ENCODE results near the gene PPTC7.
A peak's percentile ranks its signal among the peaks of the same experiment; 100 is the strongest.
"Not testable (repeated sequence)": the region's sequence is repeated elsewhere in the genome, so short reads cannot be mapped to it uniquely, and the experiment has no call there.

PPTC7 gene

DNA sequence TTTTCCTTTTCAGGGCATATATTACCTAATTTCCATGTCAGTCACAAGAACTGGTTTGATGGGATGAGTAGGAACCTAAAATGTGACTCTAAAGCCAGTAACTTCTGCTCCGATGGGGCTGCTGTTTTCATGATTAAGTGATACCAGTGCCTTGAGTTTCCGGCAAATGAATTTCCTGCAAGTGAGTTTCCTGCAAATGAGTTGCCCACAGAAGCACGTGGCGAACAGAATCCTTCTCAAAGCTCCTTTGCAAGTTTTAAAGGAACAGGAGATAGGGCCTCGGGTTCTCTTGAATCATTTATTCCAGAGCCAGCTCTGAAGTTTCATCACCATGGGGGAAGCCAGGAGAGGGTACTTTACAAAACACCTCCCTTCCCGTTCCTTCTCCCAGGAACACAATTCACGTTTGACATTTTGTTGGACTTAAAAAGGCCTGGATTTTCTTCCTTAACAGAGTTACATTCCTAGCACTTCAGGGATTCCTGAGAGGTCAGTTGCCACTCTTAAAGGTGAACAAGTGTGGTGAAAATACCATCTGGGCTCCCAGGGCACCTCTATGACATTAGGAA is 2.2 kb upstream of the PPTC7 start:
- DNase-seq, result no peak

DNA sequence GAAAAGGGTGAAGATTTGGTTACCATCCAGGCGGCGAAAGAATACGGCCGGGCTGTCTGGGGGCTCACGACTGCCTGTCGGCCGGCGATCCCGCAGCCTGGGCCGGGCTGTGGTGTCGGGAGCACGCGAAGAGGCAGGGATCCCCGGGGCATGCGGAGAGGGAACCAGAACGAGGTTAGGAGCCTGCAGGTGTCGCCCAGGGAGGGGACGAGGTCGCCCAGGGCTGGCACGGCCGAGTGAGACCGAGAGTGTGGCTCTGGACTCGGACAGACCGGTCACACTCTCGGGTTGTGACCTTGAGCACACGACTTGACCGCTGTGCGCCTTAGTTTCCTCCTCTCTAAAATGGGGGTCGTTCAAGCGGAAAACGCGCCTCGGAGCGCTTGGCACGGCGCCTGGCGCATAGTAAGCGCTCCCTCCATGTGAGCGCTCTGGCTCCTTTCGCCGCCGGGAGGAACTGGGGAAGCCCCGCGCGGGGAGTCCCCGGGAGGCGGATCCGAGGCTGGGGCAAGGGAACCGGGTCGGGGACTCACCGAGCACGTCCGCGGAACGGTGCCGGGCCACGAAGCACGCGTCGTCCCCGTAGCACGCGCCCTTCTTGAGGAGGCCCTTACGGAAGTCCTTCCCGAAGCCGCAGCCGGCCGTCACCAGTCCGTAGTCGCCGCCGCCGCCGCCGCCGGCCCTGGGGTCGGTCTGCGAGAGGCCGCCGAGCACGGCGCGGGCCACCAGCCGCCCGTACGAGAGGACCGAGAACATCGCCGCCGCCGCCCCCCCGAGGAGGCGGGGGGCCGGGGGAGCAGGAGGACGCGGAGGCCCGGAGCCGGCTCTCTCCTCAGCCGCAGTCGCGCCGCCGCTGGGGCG is 612 bp downstream of the PPTC7 start:
- DNase-seq, result no peak

DNA sequence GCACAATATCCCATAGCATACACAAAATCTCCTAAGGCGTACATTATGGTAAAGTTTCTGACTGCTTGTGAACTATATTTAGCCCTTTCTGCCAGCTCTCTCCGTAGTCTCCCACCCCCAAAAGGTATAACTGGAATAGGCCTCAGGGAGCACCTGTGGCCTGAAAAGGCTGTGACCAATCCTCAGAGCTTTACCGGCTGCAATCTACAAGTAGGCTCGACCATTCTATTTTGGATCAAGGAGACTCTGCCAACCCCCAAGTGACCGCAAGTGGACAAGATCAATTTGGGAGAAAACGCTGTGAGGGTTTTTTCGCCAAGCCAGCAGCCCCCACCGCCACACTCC is 1.2 kb downstream of the PPTC7 start:
- no peak for DNase-seq

DNA sequence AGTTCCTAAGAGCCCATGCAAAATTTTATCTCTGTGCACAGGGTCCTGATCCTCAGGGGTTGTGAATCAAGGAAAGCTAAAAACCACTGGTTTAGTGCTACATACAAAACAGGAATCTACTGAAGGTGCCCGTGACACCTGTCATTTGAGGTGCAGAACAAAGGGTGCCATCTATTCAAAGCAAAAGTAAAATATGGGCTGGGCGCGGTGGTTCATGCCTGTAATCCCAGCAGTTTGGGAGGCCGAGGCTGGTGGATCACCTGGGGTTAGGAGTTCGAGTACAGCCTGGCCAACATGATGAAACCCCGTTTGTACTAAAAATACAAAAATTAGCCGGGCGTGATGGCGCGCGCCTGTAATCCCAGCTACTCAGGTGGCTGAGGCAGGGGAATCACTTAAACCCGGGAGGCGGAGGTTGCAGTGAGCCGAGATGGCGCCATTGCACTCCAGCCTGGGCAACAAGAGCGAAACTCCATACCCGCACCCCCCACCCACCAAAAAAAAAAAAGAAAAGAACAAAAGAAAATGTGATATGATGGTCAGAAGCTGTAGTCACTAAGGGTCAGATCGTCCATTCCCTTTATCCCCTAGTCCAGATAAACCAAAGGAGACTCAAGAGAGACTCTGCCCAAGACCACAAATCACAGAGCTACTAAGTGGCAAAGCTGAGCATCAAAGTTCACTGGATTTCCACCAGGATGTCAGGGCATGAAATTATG is 3.4 kb downstream of the PPTC7 start:
- DNase-seq, result no peak

DNA sequence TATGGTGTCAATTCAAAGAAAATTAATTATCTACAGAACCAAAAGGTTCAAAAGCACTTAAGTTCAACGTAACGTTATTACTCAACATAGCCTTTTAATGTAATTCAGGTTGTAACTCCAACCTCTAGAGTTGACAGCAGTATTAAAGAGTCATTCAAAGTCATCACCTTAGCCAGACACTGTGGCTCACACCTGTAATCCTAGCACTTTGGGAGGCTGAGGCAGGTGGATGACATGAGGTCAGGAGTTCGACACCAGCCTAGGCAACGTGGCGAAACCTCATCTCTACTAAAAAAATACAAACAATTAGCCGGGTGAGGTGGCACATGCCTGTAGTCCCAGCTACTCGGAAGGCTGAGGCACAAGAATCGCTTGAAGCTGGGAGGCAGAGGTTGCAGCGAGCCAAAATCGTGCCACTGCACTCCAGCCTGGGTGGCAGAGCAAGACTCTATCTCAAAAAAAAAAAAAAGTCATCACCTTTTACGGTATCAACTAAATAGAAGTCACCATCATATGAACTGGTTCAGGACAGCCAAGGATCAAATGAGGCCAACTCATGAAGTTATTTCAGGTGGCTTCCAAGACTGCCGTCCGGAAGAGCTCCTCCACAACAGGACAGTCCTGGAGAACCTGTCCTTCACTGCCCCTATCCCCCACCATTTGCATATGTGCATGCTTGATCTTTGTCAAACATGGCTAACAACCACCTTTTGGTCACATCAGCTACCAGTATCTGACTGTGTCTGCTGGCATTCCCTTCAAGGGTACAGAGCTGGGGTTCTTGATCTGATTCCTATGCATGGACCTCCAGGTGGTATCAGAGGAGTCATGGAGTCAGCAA is 4.2 kb downstream of the PPTC7 start:
- DNase-seq, result no peak

DNA sequence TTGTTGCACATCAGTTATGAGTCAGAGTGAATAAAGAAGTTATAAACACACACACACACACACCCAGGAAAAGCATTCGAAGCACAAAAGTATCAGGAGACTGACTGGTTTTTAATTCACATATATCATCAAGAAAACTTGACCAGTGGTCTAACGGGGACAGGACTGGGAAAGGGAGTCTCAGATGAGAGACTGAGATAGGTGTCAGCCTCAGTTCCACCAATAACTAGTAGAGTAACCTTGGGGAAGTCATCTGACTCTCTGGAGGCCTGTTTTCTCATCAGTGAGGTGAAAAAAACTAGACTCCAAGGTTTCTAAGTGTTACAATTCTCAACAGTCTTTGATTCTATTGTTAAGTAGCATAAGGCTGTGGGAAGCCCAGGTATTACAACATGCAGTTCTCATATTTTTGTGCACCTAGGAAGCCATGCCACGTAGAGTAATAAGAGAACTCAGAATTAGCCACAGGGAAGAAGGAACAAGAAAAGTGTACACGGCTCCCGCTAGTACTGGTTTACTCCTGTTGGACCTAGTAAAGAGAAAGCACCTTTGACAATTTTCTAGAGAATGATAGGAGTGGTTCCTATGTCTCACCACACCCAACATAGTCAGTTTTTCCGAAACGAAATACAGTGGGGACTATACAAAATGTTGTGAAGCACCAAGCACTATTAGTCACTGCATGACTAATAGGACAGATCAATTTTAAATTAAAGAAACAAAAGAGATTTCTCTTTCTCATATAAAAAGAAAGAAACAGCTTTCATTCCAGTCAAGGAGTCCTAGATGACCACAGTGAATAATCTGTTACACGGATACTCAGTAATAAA is 5.0 kb downstream of the PPTC7 start:
- DNase-seq, result no peak

DNA sequence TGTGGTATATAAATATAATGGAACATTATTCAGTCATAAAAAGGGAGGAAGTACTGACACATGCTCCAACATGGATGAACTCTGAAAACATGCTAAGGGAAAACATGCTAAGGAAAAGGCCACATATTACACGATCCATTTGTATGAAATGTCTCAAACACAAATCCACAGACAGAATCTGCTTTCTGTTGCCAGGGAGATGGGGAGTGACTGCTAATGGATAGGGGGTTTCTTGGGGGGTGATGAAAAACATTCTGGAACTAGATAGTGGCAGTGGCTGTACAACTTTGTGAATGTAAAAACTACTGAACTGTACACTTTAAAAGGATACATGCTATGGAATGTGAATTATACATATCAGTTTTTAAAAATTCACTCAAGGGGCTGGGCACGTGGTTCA is 6.6 kb downstream of the PPTC7 start:
- no peak for DNase-seq

DNA sequence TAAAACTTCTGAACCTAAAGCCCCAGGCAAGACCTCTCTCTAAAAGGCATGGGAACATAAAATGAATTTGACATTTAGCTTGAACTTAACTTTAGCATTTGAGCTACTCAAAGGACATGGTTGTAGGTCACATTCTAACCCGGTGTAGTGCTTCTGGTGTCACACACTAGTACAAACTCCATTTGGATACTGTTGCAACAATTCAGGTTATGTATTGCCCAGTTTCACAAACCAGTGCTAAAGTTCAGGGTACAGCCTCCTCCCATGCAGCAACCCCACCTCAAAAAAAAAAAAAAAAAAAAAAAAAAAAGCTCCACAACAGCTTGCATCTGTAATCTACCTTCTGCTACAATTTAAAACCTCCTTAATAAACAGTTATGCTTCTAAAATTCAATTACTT is 7.8 kb downstream of the PPTC7 start:
- no peak for DNase-seq

DNA sequence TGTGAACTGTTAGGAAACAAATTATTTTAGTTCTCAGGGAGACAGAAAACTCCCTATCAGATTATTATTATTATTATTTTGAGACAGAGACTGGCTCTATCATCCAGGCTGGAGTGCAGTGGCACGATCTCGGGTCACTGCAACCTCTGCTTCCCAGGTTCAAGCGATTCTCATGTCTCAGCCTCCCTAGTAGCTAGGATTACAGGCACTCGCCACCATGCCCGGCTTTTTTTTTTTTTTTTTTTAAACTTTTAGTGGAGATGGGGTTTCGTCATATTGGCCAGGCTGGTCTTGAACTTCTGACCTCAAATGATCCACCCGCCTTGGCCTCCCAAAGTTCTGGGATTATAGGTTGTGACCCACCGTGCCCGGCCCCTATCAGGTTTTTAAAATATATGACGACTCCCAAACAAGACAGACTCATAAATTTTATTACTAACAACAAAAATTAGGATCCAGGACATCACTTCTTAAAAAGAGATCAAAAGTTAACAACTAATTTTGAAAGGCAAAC is 8.3 kb downstream of the PPTC7 start:
- DNase-seq, result not testable (repeated sequence)

DNA sequence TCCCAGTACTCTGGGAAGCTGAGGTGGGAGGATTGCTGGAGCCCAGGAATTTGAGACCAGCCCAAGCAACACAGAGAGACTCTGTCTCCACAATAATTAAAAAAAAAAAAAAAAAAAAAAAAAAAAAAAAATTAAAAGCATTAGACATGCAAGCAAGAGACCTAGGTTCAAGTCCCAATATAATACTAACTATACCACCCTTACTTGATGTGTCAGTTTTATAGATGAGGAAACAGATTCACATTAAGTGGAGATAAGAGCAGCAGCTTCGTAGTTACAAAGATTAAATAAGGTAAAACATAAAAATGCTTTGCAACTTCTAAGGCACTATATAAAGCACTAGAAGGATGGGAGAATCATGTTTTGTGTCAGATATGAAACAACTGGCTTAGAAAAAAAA is 9.1 kb downstream of the PPTC7 start:
- no peak for DNase-seq

DNA sequence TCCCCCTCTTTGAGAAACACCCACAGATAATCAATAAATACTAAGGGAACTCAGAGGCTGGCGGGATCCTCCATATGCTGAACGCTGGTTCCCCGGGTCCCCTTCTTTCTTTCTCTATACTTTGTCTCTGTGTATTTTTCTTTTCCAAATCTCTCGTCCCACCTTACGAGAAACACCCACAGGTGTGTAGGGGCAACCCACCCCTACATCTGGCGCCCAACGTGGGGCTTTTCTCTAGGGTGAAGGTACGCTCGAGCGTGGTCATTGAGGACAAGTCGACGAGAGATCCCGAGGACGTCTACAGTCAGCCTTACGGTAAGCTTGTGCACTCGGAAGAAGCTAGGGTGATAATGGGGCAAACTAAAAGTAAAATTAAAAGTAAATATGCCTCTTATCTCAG is 12.3 kb downstream of the PPTC7 start:
- not testable (repeated sequence) for DNase-seq

DNA sequence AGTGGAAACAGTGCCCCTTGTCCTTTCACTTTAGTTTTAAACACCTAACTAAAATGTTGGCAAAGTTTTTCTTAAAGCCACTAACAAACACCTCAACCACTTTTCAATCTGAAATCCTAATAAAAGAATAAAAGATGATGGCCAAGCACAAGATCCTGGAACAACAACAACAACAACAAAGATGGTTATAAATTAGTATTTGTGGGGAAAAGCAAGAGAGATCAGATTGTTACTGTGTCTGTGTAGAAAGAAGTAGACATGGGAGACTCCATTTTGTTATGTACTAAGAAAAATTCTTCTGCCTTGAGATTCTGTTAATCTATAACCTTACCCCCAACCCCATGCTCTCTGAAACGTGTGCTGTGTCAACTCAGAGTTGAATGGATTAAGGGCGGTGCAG is 13.3 kb downstream of the PPTC7 start:
- DNase-seq, result not testable (repeated sequence)

DNA sequence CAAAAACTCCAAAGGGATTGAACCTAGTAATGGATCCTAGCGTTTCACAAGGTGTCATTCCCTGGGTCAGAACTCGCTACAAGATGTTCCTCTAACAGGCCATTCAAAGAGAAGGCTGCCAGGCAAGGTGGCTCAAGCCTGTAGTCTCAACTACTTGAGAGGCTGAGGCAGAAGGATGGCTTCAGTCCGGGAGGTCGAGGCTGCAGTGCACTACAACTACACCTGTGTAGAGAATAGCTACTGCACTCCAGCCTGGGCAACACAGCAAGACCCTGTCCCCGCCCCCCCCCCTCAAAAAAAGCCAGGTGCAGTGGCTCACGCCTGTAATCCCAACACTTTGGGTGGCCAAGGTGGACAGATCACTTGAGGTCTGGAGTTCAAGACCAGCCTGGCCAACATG is 14.4 kb downstream of the PPTC7 start:
- no peak for DNase-seq

DNA sequence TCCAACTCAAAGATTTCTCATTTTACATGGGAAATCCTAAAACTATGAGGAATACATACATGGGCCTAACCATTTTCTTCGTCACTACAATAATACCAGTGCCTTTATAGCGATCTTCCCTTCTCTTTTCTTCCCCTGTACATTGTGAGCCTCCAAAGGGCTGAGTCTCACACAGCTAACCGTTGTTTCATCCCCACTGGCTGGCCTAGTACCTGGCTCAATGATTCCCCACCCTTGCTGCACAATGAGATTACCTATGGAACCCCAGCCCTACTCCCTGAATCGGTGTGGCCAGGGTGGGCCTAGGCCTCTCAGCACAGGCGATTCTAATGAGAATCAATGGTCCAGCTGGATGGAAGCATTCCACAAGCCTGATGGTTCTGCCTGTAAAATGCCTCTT is 16.1 kb downstream of the PPTC7 start:
- no peak for DNase-seq

DNA sequence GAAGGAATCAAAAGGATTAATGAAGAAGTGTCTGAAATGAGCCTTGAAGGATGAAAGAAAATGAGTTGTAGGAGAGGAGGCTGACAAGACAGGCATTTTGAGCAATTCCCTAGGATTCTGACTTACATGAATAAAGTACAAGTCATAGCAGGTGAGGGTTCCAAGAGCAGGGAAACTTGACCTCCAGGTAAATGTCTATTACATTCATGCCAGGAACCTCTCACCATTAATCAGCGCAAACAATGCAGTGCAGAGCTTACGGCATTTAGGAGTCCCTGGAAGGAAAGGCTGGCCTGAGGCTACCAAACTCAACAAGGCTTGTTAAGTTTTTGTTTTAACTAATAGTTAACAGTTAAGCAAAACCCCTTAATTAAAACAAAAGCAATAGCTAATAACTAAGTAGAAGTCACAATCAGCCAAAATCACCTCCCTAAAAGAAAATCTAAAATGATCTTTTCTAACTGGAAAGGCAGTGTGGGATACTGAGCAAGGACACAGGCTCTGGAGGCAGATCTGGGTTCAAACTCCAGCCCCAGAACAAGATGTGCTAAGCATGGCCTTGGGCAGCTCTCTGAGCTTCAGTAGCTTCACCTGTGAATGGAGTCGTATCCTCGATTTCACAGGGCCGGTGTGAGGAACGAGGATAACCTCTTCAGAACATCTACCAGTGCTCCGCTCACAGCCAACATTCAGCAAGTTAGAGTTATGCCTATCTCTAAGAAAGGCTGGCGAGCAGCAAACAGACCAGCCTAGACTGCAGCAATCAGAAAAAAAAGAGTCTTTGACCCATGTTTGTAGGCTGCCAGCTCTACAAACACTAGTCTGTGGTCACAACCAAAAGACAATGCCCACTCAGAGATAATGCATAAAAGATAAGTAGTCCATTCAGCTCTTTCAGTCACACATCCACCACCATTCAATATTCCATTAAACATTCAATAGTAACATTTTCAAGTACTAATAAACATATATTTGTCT is 16.9 kb downstream of the PPTC7 start:
- peak; percentile 86 for DNase-seq

DNA sequence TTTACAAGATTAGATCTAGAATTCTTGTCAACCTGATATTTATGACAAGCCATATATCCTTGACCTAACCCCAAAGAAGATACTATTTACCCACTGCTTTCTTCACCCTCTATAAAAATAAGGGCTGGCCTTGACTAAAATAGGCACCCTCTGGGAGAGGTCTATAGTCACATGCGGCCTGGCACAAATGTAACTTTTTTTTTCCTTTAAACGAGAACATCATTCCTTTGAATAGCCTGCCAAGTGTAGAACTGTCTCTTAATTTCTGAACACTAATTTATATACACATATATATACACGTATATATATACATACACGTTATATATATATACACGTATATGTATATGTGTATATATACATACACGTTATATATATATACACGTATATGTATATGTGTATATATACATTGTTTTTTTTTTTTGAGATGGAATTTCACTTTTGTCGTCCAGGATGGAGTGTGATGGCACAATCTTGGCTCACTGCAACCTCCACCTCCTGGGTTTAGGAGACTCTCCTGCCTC is 18.6 kb downstream of the PPTC7 start:
- no peak for DNase-seq

DNA sequence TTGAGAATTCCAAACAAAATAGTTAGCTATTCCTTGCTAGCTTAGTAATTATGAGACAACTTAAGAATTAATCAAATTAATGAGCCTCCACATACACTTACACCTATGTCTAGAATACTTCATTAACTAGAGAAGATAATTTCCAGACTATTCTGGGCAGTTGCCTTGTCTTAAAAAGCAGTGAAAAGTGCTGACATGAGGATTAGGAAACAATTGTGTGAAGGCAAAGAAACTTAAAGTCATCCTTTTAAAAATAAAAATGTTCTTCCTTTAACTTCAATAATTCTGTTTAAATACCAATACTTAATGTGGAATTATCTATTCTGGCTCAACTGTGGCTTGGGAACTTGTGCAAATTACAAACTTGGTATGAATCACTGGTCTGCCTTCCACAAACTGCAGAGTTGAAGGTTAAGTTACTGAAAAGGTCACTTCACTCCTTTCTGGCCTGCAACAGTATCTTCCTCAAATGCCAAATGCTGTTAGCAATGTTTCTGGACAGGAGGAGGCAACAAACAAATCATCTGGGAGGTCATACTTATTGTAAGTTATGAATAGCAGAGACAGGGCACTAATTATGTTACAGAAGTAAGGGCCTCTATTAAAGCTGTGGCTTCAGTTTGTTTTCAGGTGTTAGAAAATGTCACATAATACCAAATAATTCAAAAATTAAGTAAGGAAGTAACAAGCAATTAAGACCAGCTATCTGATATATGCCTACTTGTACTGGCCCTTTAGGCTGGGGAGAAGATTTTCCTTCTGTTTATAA is 19.2 kb downstream of the PPTC7 start:
- DNase-seq, result no peak

DNA sequence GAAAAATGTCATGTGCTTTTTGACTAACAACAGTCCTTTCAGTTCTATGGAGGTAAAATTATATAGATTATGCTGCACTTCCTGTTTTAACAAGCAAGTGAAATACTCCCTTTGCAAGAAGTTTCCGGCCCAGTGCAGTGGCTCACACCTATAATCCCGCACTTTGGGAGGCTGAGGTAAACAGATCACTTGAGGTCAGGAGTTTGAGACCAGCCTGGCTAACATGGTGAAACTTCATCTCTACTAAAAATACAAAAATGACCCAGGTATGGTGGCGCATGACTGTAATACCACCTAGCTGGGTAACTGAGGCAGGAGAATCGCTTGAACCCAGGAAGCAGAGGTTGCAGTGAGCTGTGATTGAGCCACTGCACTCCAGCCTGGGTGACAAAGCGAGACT is 20.7 kb downstream of the PPTC7 start:
- DNase-seq, result not testable (repeated sequence)

DNA sequence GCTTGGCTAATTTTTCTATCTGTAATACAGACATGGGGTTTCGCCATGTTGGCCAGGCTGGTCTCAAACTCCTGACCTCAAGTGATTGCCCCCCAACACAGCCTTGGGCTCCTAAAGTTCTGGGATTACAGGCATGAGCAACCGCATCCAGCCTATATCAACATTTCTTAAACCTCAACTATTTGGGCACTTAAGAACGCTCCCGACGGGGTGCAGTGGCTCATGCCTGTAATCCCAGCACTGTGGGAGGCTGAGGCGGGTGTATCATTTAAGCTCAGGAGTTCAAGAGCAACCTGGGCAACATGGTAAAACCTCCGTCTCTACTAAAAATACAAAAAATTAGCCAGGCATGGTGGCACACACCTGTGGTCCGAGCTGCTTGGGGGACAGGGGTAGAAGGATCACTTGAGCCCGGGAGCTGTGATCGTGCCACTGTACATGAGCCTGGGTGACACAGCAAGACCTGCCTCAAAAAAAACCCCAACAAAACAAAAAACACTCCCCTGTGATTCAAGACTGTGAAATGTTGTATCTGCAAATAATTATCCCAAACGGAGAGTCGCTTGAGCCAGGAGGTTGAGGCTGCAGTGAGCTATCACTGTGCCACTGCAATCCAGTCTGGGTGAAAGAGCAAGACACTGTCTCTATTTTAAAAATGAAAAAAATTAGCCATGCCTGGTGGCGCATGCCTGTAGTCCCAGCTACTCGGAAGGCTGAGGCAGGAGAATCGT is 21.5 kb downstream of the PPTC7 start:
- no peak for DNase-seq

All from NCI-H2029 treated with DMSO at 0.1 percent for 48 hours (cell line).